G401.6 (cell line): ENCODE measurements around the gene MOB2.

ENCODE experiments used
- FAIRE-seq: peaks from 2 replicates; lab custom pipeline; 2012; peaks lifted over from hg19 to GRCh38; lab: Jason Lieb, UNC

The MOB2 gene

GRCh38 chr11:1503708-1504104, 17.1 kb upstream of the MOB2 start:
- FAIRE-seq: no peak

GRCh38 chr11:1502954-1503707, 16.6 kb upstream of the MOB2 start:
- no peak for FAIRE-seq

GRCh38 chr11:1502168-1502953, 15.8 kb upstream of the MOB2 start:
- FAIRE-seq: no peak

GRCh38 chr11:1501421-1502167, 15.0 kb upstream of the MOB2 start:
- no peak for FAIRE-seq

- no peak for FAIRE-seq
Measured at GRCh38 chr11:1500466-1501420, 14.2 kb upstream of the MOB2 start.

- no peak for FAIRE-seq
Measured at GRCh38 chr11:1499899-1500298, 13.3 kb upstream of the MOB2 start.

GRCh38 chr11:1499261-1499890, 12.8 kb upstream of the MOB2 start:
- no peak for FAIRE-seq

- no peak for FAIRE-seq
Measured at GRCh38 chr11:1498262-1498661, 11.7 kb upstream of the MOB2 start.

- FAIRE-seq: no peak
Measured at GRCh38 chr11:1497600-1497999, 11.0 kb upstream of the MOB2 start.

GRCh38 chr11:1496761-1497095, 10.1 kb upstream of the MOB2 start:
- FAIRE-seq: no peak

- FAIRE-seq: no peak
Measured at GRCh38 chr11:1496091-1496760, 9.6 kb upstream of the MOB2 start.

- FAIRE-seq: no peak
Measured at GRCh38 chr11:1494650-1495049, 8.1 kb upstream of the MOB2 start.

- FAIRE-seq: no peak
Measured at GRCh38 chr11:1493650-1494244, 7.2 kb upstream of the MOB2 start.

- no peak for FAIRE-seq
Measured at GRCh38 chr11:1491379-1491778, 4.8 kb upstream of the MOB2 start.

- FAIRE-seq: no peak
Measured at GRCh38 chr11:1490651-1491050, 4.1 kb upstream of the MOB2 start.

GRCh38 chr11:1488575-1489180, 2.1 kb upstream of the MOB2 start:
- no peak for FAIRE-seq

GRCh38 chr11:1487851-1488574, 1.4 kb upstream of the MOB2 start:
- no peak for FAIRE-seq

GRCh38 chr11:1487091-1487850, 692 bp upstream of the MOB2 start:
- FAIRE-seq: no peak

- no peak for FAIRE-seq
Measured at GRCh38 chr11:1485504-1485885, 1.1 kb downstream of the MOB2 start.
